GM23248 (cell line): ENCODE results near the gene BICC1. TPM values are rescaled to one million over a fixed set of nuclear protein-coding genes. Genes with fewer than 3 reads are reported as not detected.

ENCODE experiments used
- DNase-seq: peaks from one replicate; pipeline ENCODE4 v3.0.0-alpha.2; 2015
- H2AFZ ChIP-seq: fragments of 200-600 bp; sonication (generic); 2 replicates; pipeline ENCODE4 v1.6.1; 2016; ENCODE audit warnings: antibody characterized with exemption
- H3F3A ChIP-seq: fragments of 200-600 bp; sonication (generic); 2 replicates; pipeline ENCODE4 v1.6.1; 2016; ENCODE audit warnings: mild to moderate bottlenecking, antibody characterized with exemption, mixed run types; ENCODE audit not compliant: insufficient read depth
- H3K27ac ChIP-seq: fragments of 200-600 bp; sonication (generic); 2 replicates; pipeline ENCODE4 v1.5.1; 2016; ENCODE audit warnings: mild to moderate bottlenecking
- H3K27me3 ChIP-seq: fragments of 200-600 bp; sonication (generic); replicated peaks from 2 replicates; pipeline ENCODE4 v1.6.1; 2016; ENCODE audit warnings: mild to moderate bottlenecking; ENCODE audit not compliant: insufficient read depth
- H3K36me3 ChIP-seq: fragments of 200-600 bp; sonication (generic); 2 replicates; pipeline ENCODE4 v1.6.1; 2016; ENCODE audit warnings: low read depth, mild to moderate bottlenecking
- H3K4me1 ChIP-seq: fragments of 200-600 bp; sonication (generic); 2 replicates; pipeline ENCODE4 v1.6.1; 2016; ENCODE audit warnings: mild to moderate bottlenecking; ENCODE audit not compliant: insufficient read depth
- H3K4me2 ChIP-seq: fragments of 200-600 bp; sonication (generic); one replicate; pipeline ENCODE4 v1.6.1; 2016; ENCODE audit warnings: mild to moderate bottlenecking; ENCODE audit not compliant: unreplicated experiment
- H3K4me3 ChIP-seq: fragments of 200-600 bp; sonication (generic); 2 replicates; pipeline ENCODE4 v1.5.1; 2016; ENCODE audit warnings: mild to moderate bottlenecking
- H3K79me2 ChIP-seq: fragments of 200-600 bp; sonication (generic); 2 replicates; pipeline ENCODE4 v1.6.1; 2016; ENCODE audit warnings: mild to moderate bottlenecking; ENCODE audit not compliant: insufficient read depth
- H3K9ac ChIP-seq: fragments of 200-600 bp; sonication (generic); 2 replicates; pipeline ENCODE4 v1.6.1; 2016; ENCODE audit warnings: mild to moderate bottlenecking
- H3K9me2 ChIP-seq: fragments of 200-600 bp; sonication (generic); 2 replicates; pipeline ENCODE4 v1.6.1; 2016; ENCODE audit warnings: mixed run types, mild to moderate bottlenecking, moderate library complexity; ENCODE audit not compliant: insufficient read depth
- H3K9me3 ChIP-seq: fragments of 200-600 bp; sonication (generic); one replicate; pipeline ENCODE4 v1.6.1; 2017; ENCODE audit warnings: low read depth
- H4K20me1 ChIP-seq: fragments of 200-600 bp; sonication (generic); 2 replicates; pipeline ENCODE4 v1.6.0; 2016; ENCODE audit not compliant: insufficient read depth
- EZH2 ChIP-seq: fragments of 200-600 bp; sonication (generic); IDR thresholded peaks from 2 replicates; pipeline ENCODE4 v1.6.1; 2018; ENCODE audit warnings: antibody characterized with exemption, mild to moderate bottlenecking; ENCODE audit not compliant: insufficient read depth, poor library complexity, severe bottlenecking
- EZH2phosphoT487 ChIP-seq: fragments of 200-600 bp; sonication (generic); IDR thresholded peaks from 2 replicates; pipeline ENCODE4 v1.6.1; 2018; ENCODE audit warnings: antibody characterized with exemption, moderate library complexity, mild to moderate bottlenecking, low read depth; ENCODE audit not compliant: insufficient read depth
- WGBS, 2 experiments: methylation state at CpG; one replicate each; pipeline ENCODE4 v1.1.6; 2015 to 2017; ENCODE audit warnings: low lambda C conversion rate in 2 of 2, low coverage in 1 of 2; ENCODE audit errors: missing lambda C conversion rate in 2 of 2; 5-methylcytosine and 5-hydroxymethylcytosine counted together
- in situ Hi-C: fragments of 300-500 bp; cut with MboI; formaldehyde crosslinking; loops from 2 replicates; pipeline ENCODE4 v1.15.0; 2020
- polyA plus RNA-seq: library from polyadenylated mRNA; unstranded; fragments of >200 nt; fragmentation: Nextera tagmentation; extraction: Ambion mirVana; gene quantifications from 2 replicates; pipeline ENCODE4 v1.2.1, GENCODE V29; 2016
- total RNA-seq: library from RNA; depleted of rRNA; stranded (reverse); fragments of >200 nt; shearing (Covaris generic); gene quantifications from 2 replicates; pipeline ENCODE4 v1.2.3, GENCODE V29; 2014

BICC1 gene
- total and polyA plus RNA-seq, 2 experiments from 2014 or later = 80.5 to 97.0 TPM

DNA sequence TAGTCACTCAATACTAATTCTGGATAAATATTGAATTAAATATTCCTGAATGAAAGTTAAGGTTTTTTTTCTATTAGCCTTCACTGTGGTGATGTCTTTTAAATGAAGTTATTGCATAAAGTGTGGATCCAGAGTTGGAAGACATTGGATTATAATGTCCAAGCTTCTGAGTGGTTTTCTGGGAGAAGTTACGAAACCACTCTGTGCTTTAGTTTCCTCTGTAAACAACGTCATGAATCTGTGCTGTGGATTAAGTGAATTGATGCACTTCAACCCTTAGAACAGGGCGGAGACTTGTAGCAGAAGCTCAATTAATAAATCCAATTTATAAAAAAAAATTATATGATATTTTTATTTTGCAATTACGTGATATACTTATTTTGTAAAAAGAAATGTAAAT is 271.7 kb downstream of the BICC1 start:
- Histone ChIP-seq H3K36me3 (peaks cover 14% of the 10 kb centered on the region), H3K27me3 (no peaks in the 10 kb centered on the region), H3K79me2 (peaks cover 24% of the 10 kb centered on the region), H3K9me3 (no peaks in the 10 kb centered on the region), H3K9me2 (no peaks in the 10 kb centered on the region), H4K20me1 (no peaks in the 10 kb centered on the region), H3K4me2 (no peak overlapping the region), H3K4me3 (no peak overlapping the region), H2AFZ (no peak overlapping the region), H3F3A (peaks cover 38% of the 10 kb centered on the region), H3K27ac (no peak overlapping the region), H3K4me1 (peaks cover 56% of the 10 kb centered on the region), H3K9ac (no peak overlapping the region)
- TF ChIP-seq EZH2phosphoT487 (no peak), EZH2 (no peak)
- in situ Hi-C loops = loop anchor here (10.0 to 25.0 kb wide), 4 partner anchors 160 to 803 kb away; no protein-coding TSS in a partner anchor
- WGBS, 2 experiments = 75 to 81% methylated on average over 4 of the region's 4 CpGs
- DNase-seq = no peak

DNA sequence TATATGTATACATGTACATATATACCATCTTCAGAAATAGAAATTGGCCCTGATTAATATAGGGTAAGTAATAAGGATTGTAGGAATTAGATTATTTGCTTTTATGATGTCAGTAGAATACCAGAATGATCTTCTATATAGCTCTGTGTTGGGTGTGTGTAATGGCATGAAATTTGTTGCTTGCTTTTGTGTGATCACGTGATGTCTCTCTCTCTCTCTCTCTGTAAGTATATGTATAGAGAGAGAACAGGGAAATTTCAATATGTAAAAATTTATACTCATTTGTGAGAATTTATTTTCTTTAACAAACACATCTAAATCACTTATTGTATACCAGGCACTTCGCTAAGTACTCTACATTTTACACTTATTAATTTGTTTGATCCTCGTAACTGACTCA is 272.7 kb downstream of the BICC1 start:
- H3K4me2 ChIP-seq = no peak overlapping the region
- peaks cover 47% of the 10 kb centered on the region for H3K4me1 ChIP-seq
- no peaks in the 10 kb centered on the region for H4K20me1 ChIP-seq
- in situ Hi-C loops = loop anchor here (10.0 to 25.0 kb wide), 4 partner anchors 159 to 802 kb away; no protein-coding TSS in a partner anchor
- H3K9ac ChIP-seq = no peak overlapping the region
- TF ChIP-seq EZH2 (no peak), EZH2phosphoT487 (no peak)
- DNase-seq = no peak
- H3K9me3 ChIP-seq = no peaks in the 10 kb centered on the region
- 86 to 93% methylated on average over 3 of the region's 3 CpGs for WGBS, 2 experiments
- no peak overlapping the region for H3K27ac ChIP-seq
- H3K79me2 ChIP-seq = peaks cover 14% of the 10 kb centered on the region; the same call in 1 of the 2 replicates
- H3F3A ChIP-seq = peaks cover 28% of the 10 kb centered on the region
- no peaks in the 10 kb centered on the region for H3K27me3 ChIP-seq
- no peak overlapping the region for H3K4me3 ChIP-seq
- H3K36me3 ChIP-seq = peaks cover 23% of the 10 kb centered on the region
- H3K9me2 ChIP-seq = no peaks in the 10 kb centered on the region
- no peak overlapping the region for H2AFZ ChIP-seq

DNA sequence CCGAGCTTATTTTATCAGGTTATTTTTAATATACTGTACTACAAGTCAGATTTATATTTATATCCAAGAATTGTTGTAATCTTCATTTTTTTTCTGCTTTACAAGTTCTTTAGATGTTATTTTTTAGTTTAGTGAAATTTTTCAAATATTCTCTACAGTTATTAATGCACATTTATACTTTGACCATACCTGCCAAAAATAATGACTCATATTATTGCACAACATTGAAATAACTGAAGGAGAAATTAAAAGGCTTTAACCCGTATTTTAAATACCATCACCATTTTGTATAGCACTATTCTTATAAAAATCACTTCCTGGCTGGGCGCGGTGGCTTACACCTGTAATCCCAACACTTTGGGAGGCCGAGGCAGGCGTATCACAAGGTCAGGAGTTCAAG is 278.5 kb downstream of the BICC1 start:
- DNase-seq = peak; percentile 51
- in situ Hi-C loops = loop anchor here (25.0 kb wide), 3 partner anchors 379 to 796 kb away; no protein-coding TSS in a partner anchor
- no peaks in the 10 kb centered on the region for H3K9me2 ChIP-seq
- H2AFZ ChIP-seq = no peak overlapping the region
- H3K27ac ChIP-seq = 0 out of 2 replicates have a peak overlapping the region, but pooled peaks have one; percentile 13
- H3K4me1 ChIP-seq = peaks cover 19% of the 10 kb centered on the region
- H3K4me3 ChIP-seq = no peak overlapping the region
- peak overlapping the region; percentile 9 for H3K4me2 ChIP-seq
- no peak for TF ChIP-seq EZH2phosphoT487
- TF ChIP-seq EZH2 = no peak
- H3K9me3 ChIP-seq = no peaks in the 10 kb centered on the region
- peaks cover 27% of the 10 kb centered on the region for H3K36me3 ChIP-seq
- H3K9ac ChIP-seq = no peak overlapping the region
- no peaks in the 10 kb centered on the region for H3K79me2 ChIP-seq
- WGBS, 2 experiments = 60 to 61% methylated on average over 6 of the region's 6 CpGs
- H4K20me1 ChIP-seq = no peaks in the 10 kb centered on the region; the same call in 1 of the 2 replicates
- H3K27me3 ChIP-seq = no peaks in the 10 kb centered on the region
- peaks cover 17% of the 10 kb centered on the region for H3F3A ChIP-seq

DNA sequence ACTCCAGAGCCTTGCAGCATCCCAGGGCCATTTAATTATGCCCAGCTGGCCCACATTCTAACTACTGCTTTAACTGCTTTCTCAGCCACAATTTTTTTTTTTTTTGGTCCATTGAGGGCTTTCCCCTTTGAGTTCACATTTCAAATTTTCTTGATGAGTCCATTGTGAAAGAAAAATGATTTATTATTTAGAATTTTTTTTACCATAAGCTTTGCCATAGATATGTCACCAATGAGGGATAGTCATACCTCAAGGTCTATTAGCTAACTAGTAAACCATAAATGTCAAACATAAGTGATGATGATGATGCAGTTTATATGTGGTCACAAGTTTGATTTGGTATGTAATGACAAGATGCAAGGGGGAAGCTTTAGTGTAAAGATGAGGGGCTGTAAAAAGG is 282.9 kb downstream of the BICC1 start:
- Histone ChIP-seq H3K79me2 (no peaks in the 10 kb centered on the region), H3K9ac (no peak overlapping the region), H3K27ac (no peak overlapping the region), H3K4me1 (peaks cover 38% of the 10 kb centered on the region), H3F3A (peaks cover 36% of the 10 kb centered on the region), H3K4me3 (no peak overlapping the region), H3K4me2 (no peak overlapping the region), H3K9me3 (no peaks in the 10 kb centered on the region), H4K20me1 (no peaks in the 10 kb centered on the region; the same call in 1 of the 2 replicates), H3K27me3 (no peaks in the 10 kb centered on the region), H3K9me2 (no peaks in the 10 kb centered on the region), H2AFZ (no peak overlapping the region), H3K36me3 (peaks cover 31% of the 10 kb centered on the region)
- TF ChIP-seq EZH2phosphoT487 (no peak), EZH2 (no peak)
- DNase-seq = no peak
- in situ Hi-C loops = loop anchor here (25.0 kb wide), 3 partner anchors 383 to 792 kb away; no protein-coding TSS in a partner anchor
